H9 (cell line): Measurements from ENCODE around the gene UBP1. TPM values are rescaled to one million over a fixed set of nuclear protein-coding genes. Genes with fewer than 3 reads are reported as not detected.

Experiments
- DNase-seq: peaks from one replicate; pipeline ENCODE4 v3.0.0-alpha.2; 2017
- H2AFZ ChIP-seq: one replicate; pipeline ENCODE4 v1.6.1; 2013; ENCODE audit warnings: mild to moderate bottlenecking, low read length, control low read depth, moderate library complexity
- H2AK5ac ChIP-seq: 2 replicates; pipeline ENCODE4 v1.6.1; 2013; ENCODE audit warnings: low read length, control low read depth, mixed read lengths; ENCODE audit not compliant: insufficient read length
- H2BK120ac ChIP-seq: one replicate; pipeline ENCODE4 v1.6.1; 2013; ENCODE audit warnings: low read depth, mild to moderate bottlenecking, low read length, control low read depth, inconsistent platforms; ENCODE audit not compliant: poor library complexity, severe bottlenecking
- H2BK12ac ChIP-seq: 2 replicates; pipeline ENCODE4 v1.6.1; 2013; ENCODE audit warnings: low read length, control low read depth, mixed read lengths, low read depth; ENCODE audit not compliant: insufficient read length
- H2BK15ac ChIP-seq: 2 replicates; pipeline ENCODE4 v1.6.1; 2013; ENCODE audit warnings: low read depth, low read length, control low read depth
- H2BK20ac ChIP-seq: one replicate; pipeline ENCODE4 v1.6.1; 2013; ENCODE audit warnings: low read depth, mild to moderate bottlenecking, low read length, control low read depth, inconsistent platforms; ENCODE audit not compliant: poor library complexity, severe bottlenecking
- H2BK5ac ChIP-seq: 2 replicates; pipeline ENCODE4 v1.6.1; 2013; ENCODE audit warnings: low read length, control low read depth, mixed read lengths; ENCODE audit not compliant: insufficient read length
- H3K14ac ChIP-seq: 2 replicates; pipeline ENCODE4 v1.6.1; 2013; ENCODE audit warnings: low read length, control low read depth; ENCODE audit not compliant: insufficient read depth
- H3K18ac ChIP-seq: 2 replicates; pipeline ENCODE4 v1.6.1; 2013; ENCODE audit warnings: low read depth, mild to moderate bottlenecking, mixed read lengths, low read length, control low read depth; ENCODE audit not compliant: insufficient read length
- H3K23ac ChIP-seq: 2 replicates; pipeline ENCODE4 v1.6.1; 2013; ENCODE audit warnings: low read length, control low read depth, mixed read lengths, low read depth; ENCODE audit not compliant: insufficient read length
- H3K23me2 ChIP-seq: 2 replicates; pipeline ENCODE4 v1.6.1; 2013; ENCODE audit warnings: low read depth, mild to moderate bottlenecking, mixed read lengths, low read length, control low read depth; ENCODE audit not compliant: insufficient read length, poor library complexity, severe bottlenecking
- H3K27ac ChIP-seq: 2 replicates; pipeline ENCODE4 v1.5.1; 2013; ENCODE audit warnings: low read length, control low read depth, mixed read lengths, low read depth; ENCODE audit not compliant: insufficient read length
- H3K27me3 ChIP-seq: 2 replicates; pipeline ENCODE4 v1.6.1; 2013; ENCODE audit warnings: low read length, control low read depth, inconsistent platforms; ENCODE audit not compliant: insufficient read depth
- H3K4ac ChIP-seq: 2 replicates; pipeline ENCODE4 v1.6.1; 2013; ENCODE audit warnings: low read depth, mild to moderate bottlenecking, control low read depth, inconsistent platforms, low read length, moderate library complexity
- H3K4me1 ChIP-seq: 2 replicates; pipeline ENCODE4 v1.6.1; 2013; ENCODE audit warnings: low read length, control low read depth, inconsistent platforms; ENCODE audit not compliant: insufficient read depth
- H3K4me2 ChIP-seq: 2 replicates; pipeline ENCODE4 v1.6.1; 2013; ENCODE audit warnings: low read length, control low read depth, mixed read lengths; ENCODE audit not compliant: insufficient read length, insufficient read depth
- H3K56ac ChIP-seq: 2 replicates; pipeline ENCODE4 v1.6.1; 2013; ENCODE audit warnings: low read depth, mild to moderate bottlenecking, mixed read lengths, low read length, control low read depth; ENCODE audit not compliant: insufficient read length
- H3K79me1 ChIP-seq: 2 replicates; pipeline ENCODE4 v1.6.1; 2013; ENCODE audit warnings: low read depth, mild to moderate bottlenecking, moderate library complexity, low read length, control low read depth, inconsistent platforms; ENCODE audit not compliant: insufficient read depth, poor library complexity, severe bottlenecking
- H3K79me2 ChIP-seq: 2 replicates; pipeline ENCODE4 v1.6.1; 2013; ENCODE audit warnings: low read length, control low read depth, inconsistent platforms; ENCODE audit not compliant: insufficient read depth
- H3K9ac ChIP-seq: 2 replicates; pipeline ENCODE4 v1.6.1; 2013; ENCODE audit warnings: low read length, control low read depth, mixed read lengths; ENCODE audit not compliant: insufficient read length; ENCODE audit errors: extremely low read depth
- H3K9me3 ChIP-seq: one replicate; pipeline ENCODE4 v1.6.1; 2013; ENCODE audit warnings: low read depth, low read length, inconsistent platforms; ENCODE audit not compliant: control insufficient read depth
- H3T11ph ChIP-seq: one replicate; pipeline ENCODE4 v1.6.1; 2013; ENCODE audit warnings: mild to moderate bottlenecking, low read length, control low read depth, inconsistent platforms
- H4K20me1 ChIP-seq: one replicate; pipeline ENCODE4 v1.6.1; 2013; ENCODE audit not compliant: control insufficient read depth, insufficient read length, insufficient read depth
- H4K5ac ChIP-seq: 2 replicates; pipeline ENCODE4 v1.6.1; 2013; ENCODE audit warnings: low read depth, mild to moderate bottlenecking, mixed read lengths, low read length, control low read depth; ENCODE audit not compliant: insufficient read length
- H4K8ac ChIP-seq: replicated peaks from 2 replicates; pipeline ENCODE4 v1.6.1; 2013; ENCODE audit warnings: low read length, control low read depth, mixed read lengths, low read depth; ENCODE audit not compliant: insufficient read length
- H4K91ac ChIP-seq: 2 replicates; pipeline ENCODE4 v1.6.1; 2013; ENCODE audit warnings: low read depth, mild to moderate bottlenecking, moderate library complexity, mixed read lengths, low read length, control low read depth; ENCODE audit not compliant: insufficient read length
- H3K27ac Mint-ChIP-seq, 3 experiments: 2 replicates in 2 of 3; 3 replicates in 1 of 3; pipeline ENCODE4 v1.8.0; 2020 to 2021; ENCODE audit warnings: mixed read lengths in 3 of 3, mild to moderate bottlenecking in 1 of 3, moderate library complexity in 1 of 3
- H3K27me3 Mint-ChIP-seq: 2 replicates; pipeline ENCODE4 v1.8.0; 2021; ENCODE audit warnings: low read depth, mild to moderate bottlenecking, moderate library complexity, mixed read lengths
- H3K36me3 Mint-ChIP-seq, 3 experiments: 2 replicates in 2 of 3; 3 replicates in 1 of 3; pipeline ENCODE4 v1.8.0; 2020 to 2021; ENCODE audit warnings: low read depth in 3 of 3, mixed read lengths in 3 of 3; ENCODE audit not compliant: insufficient read depth in 1 of 3
- H3K4me1 Mint-ChIP-seq, 2 experiments: 2 replicates each; pipeline ENCODE4 v1.8.0; 2020; ENCODE audit warnings: mixed read lengths in 2 of 2
- H3K4me3 Mint-ChIP-seq, 2 experiments: 2 replicates in 1 of 2; 3 replicates in 1 of 2; pipeline ENCODE4 v1.8.0; 2020 to 2021; ENCODE audit warnings: mild to moderate bottlenecking in 2 of 2, mixed read lengths in 2 of 2, moderate library complexity in 1 of 2
- H3K9me3 Mint-ChIP-seq, 2 experiments: 2 replicates in 1 of 2; 3 replicates in 1 of 2; pipeline ENCODE4 v1.8.0; 2020; ENCODE audit warnings: mild to moderate bottlenecking in 2 of 2, mixed read lengths in 2 of 2, moderate library complexity in 1 of 2
- WGBS: extraction: QIAGEN DNeasy Blood & Tissue Kit; methylation state at CpG from one replicate; pipeline ENCODE4 v1.1.7; 2013; ENCODE audit warnings: missing lambda C conversion rate, low lambda C conversion rate, mixed read lengths; ENCODE audit not compliant: insufficient read length; ENCODE audit errors: extremely low coverage; 5-methylcytosine and 5-hydroxymethylcytosine counted together
- total RNA-seq: library from RNA; stranded (reverse); gene quantifications from 2 replicates; pipeline ENCODE4 v1.2.1, GENCODE V29; 2021
- TF ChIP-seq, protein P1 (sequence below): fragments of 200-600 bp; sonication (generic); conservative IDR thresholded peaks from 3 replicates; pipeline ENCODE4 v1.8.0; 2021; ENCODE audit warnings: antibody characterized with exemption, mild to moderate bottlenecking

The UBP1 gene
- total RNA-seq, 1 experiment from 2014 or later: 103 TPM

DNA sequence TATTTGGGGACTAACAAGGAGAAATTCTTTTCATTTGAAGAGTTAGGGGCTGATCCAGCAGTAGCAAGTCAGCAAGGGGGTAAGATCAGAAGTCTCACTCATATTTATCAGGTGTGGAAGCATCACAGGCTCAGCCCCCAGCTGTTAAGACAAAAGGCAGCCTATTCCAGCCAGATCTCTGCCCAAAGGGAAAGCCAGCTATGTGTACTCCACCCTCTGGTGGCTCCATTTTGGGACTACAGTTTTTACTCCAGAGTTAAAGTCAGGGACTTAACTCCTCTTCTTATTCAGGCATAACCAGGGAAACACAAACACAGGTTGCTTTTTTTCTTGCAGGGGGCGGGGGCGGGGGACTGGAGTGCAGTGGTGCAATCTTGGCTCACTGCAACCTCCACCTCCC is 19.2 kb downstream of the UBP1 start:
- Histone ChIP-seq H3K9me3 (no peaks in the 10 kb centered on the region), H3K4me1 (peaks cover 3% of the 10 kb centered on the region), H3K27me3 (no peaks in the 10 kb centered on the region), H2BK15ac (no peak overlapping the region), H3K79me2 (peaks cover 6% of the 10 kb centered on the region; the same call in 1 of the 2 replicates), H2BK120ac (no peak overlapping the region), H4K91ac (no peak overlapping the region), H4K20me1 (no peaks in the 10 kb centered on the region), H4K5ac (no peak overlapping the region), H3K4ac (no peak overlapping the region), H3K14ac (no peak overlapping the region), H3T11ph (no peak overlapping the region), H2BK20ac (no peak overlapping the region), H2AK5ac (no peak overlapping the region), H3K56ac (no peak overlapping the region), H3K23ac (no peak overlapping the region), H3K79me1 (peaks cover 4% of the 10 kb centered on the region), H3K4me2 (no peak overlapping the region), H2BK12ac (no peak overlapping the region), H3K23me2 (no peaks in the 10 kb centered on the region), H3K9ac (no peak overlapping the region), H2BK5ac (no peak overlapping the region), H4K8ac (no peak overlapping the region), H3K18ac (no peak overlapping the region), H3K27ac (no peak overlapping the region), H2AFZ (no peak overlapping the region)
- no peak for DNase-seq
- Mint-ChIP-seq H3K4me3 (no peak overlapping the region), H3K27ac (0 out of 7 replicates have a peak overlapping the region, but pooled peaks of 1 of the 3 experiments have one; percentile 55), H3K36me3 (peaks cover 55 to 70% (median 69%) of the 10 kb centered on the region in 3 experiments; a peak in 6 of 7 replicates), H3K9me3 (no peaks in the 10 kb centered on the region), H3K4me1 (peaks cover 14 to 16% of the 10 kb centered on the region in 2 experiments), H3K27me3 (no peaks in the 10 kb centered on the region)
- TF ChIP-seq, protein P1, sequence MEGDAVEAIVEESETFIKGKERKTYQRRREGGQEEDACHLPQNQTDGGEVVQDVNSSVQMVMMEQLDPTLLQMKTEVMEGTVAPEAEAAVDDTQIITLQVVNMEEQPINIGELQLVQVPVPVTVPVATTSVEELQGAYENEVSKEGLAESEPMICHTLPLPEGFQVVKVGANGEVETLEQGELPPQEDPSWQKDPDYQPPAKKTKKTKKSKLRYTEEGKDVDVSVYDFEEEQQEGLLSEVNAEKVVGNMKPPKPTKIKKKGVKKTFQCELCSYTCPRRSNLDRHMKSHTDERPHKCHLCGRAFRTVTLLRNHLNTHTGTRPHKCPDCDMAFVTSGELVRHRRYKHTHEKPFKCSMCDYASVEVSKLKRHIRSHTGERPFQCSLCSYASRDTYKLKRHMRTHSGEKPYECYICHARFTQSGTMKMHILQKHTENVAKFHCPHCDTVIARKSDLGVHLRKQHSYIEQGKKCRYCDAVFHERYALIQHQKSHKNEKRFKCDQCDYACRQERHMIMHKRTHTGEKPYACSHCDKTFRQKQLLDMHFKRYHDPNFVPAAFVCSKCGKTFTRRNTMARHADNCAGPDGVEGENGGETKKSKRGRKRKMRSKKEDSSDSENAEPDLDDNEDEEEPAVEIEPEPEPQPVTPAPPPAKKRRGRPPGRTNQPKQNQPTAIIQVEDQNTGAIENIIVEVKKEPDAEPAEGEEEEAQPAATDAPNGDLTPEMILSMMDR: peak; percentile 43; the same call in 1 of the 3 replicates
- WGBS: no CpG with 5 or more reads among the region's 2 CpGs
